IPS-20b (cell line): ENCODE data around the gene IL4I1.

ENCODE experiments used
- H3K27ac ChIP-seq: one replicate; pipeline ENCODE4 v1.5.1; 2013; ENCODE audit warnings: low read length
- H3K27me3 ChIP-seq: 2 replicates; pipeline ENCODE4 v1.6.1; 2013; ENCODE audit warnings: mild to moderate bottlenecking, low read length, inconsistent platforms; ENCODE audit not compliant: insufficient read depth
- H3K36me3 ChIP-seq: 2 replicates; pipeline ENCODE4 v1.6.1; 2013; ENCODE audit warnings: low read depth, mild to moderate bottlenecking, inconsistent platforms, low read length, moderate library complexity; ENCODE audit not compliant: insufficient read depth
- H3K4me1 ChIP-seq: 2 replicates; pipeline ENCODE4 v1.6.1; 2013; ENCODE audit warnings: mild to moderate bottlenecking, control low read depth, inconsistent platforms, low read length, moderate library complexity; ENCODE audit not compliant: insufficient read depth
- H3K4me3 ChIP-seq: 2 replicates; pipeline ENCODE4 v1.5.1; 2013; ENCODE audit warnings: mild to moderate bottlenecking, low read length, inconsistent platforms
- H3K9ac ChIP-seq: 2 replicates; pipeline ENCODE4 v1.6.1; 2013; ENCODE audit warnings: low read depth, mild to moderate bottlenecking, inconsistent platforms, low read length, moderate library complexity
- H3K9me3 ChIP-seq: 2 replicates; pipeline ENCODE4 v1.6.1; 2013; ENCODE audit warnings: mild to moderate bottlenecking, low read depth, low read length, inconsistent platforms; ENCODE audit not compliant: insufficient read depth

IL4I1 gene

GRCh38 chr19:49890349-49891311 is 6.1 kb downstream of the IL4I1 start:
- H3K4me1 ChIP-seq: no peaks in the 10 kb centered on the region
- H3K36me3 ChIP-seq: 0 out of 2 replicates have a peak, but pooled peaks cover 6% of the 10 kb centered on the region
- peaks cover 30% of the 10 kb centered on the region for H3K27me3 ChIP-seq
- H3K4me3 ChIP-seq: peak overlapping the region; percentile 56; the same call in 1 of the 2 replicates
- no peaks in the 10 kb centered on the region; the same call in 1 of the 2 replicates for H3K9me3 ChIP-seq
- 0 out of 2 replicates have a peak overlapping the region, but pooled peaks have one; percentile 11 for H3K9ac ChIP-seq
- H3K27ac ChIP-seq: no peak overlapping the region

GRCh38 chr19:49889687-49890348 is 6.9 kb downstream of the IL4I1 start:
- H3K36me3 ChIP-seq: peaks cover 13% of the 10 kb centered on the region
- H3K9me3 ChIP-seq: no peaks in the 10 kb centered on the region; the same call in 1 of the 2 replicates
- H3K4me1 ChIP-seq: no peaks in the 10 kb centered on the region
- H3K9ac ChIP-seq: no peak overlapping the region
- H3K27me3 ChIP-seq: peaks cover 30% of the 10 kb centered on the region
- H3K27ac ChIP-seq: no peak overlapping the region
- peak overlapping the region; percentile 56; the same call in 1 of the 2 replicates for H3K4me3 ChIP-seq

GRCh38 chr19:49889038-49889686 is 7.5 kb downstream of the IL4I1 start:
- Histone ChIP-seq H3K27me3 (peaks cover 30% of the 10 kb centered on the region), H3K4me1 (no peaks in the 10 kb centered on the region), H3K9me3 (no peaks in the 10 kb centered on the region; the same call in 1 of the 2 replicates), H3K27ac (no peak overlapping the region), H3K36me3 (peaks cover 19% of the 10 kb centered on the region), H3K4me3 (no peak overlapping the region), H3K9ac (no peak overlapping the region)

GRCh38 chr19:49888510-49888824 is 8.2 kb downstream of the IL4I1 start:
- Histone ChIP-seq H3K4me3 (no peak overlapping the region), H3K27ac (no peak overlapping the region), H3K9ac (no peak overlapping the region), H3K9me3 (no peaks in the 10 kb centered on the region; the same call in 1 of the 2 replicates), H3K27me3 (peaks cover 30% of the 10 kb centered on the region), H3K4me1 (no peaks in the 10 kb centered on the region), H3K36me3 (peaks cover 26% of the 10 kb centered on the region)

GRCh38 chr19:49887665-49888509 is 8.8 kb downstream of the IL4I1 start:
- Histone ChIP-seq H3K9ac (no peak overlapping the region), H3K9me3 (no peaks in the 10 kb centered on the region; the same call in 1 of the 2 replicates), H3K4me3 (no peak overlapping the region), H3K27me3 (peaks cover 28% of the 10 kb centered on the region), H3K27ac (no peak overlapping the region), H3K36me3 (peaks cover 32% of the 10 kb centered on the region), H3K4me1 (no peaks in the 10 kb centered on the region)

- H3K9me3 ChIP-seq: no peaks in the 10 kb centered on the region; the same call in 1 of the 2 replicates
- peaks cover 23% of the 10 kb centered on the region for H3K27me3 ChIP-seq
- peaks cover 39% of the 10 kb centered on the region for H3K36me3 ChIP-seq
- H3K4me3 ChIP-seq: no peak overlapping the region
- no peak overlapping the region for H3K27ac ChIP-seq
- no peaks in the 10 kb centered on the region for H3K4me1 ChIP-seq
- H3K9ac ChIP-seq: no peak overlapping the region
These were observed 9.5 kb downstream of the IL4I1 start for GRCh38 chr19:49887037-49887664.

GRCh38 chr19:49884760-49885159 is 11.9 kb downstream of the IL4I1 start:
- Histone ChIP-seq H3K27ac (no peak overlapping the region), H3K27me3 (peaks cover 12% of the 10 kb centered on the region), H3K36me3 (peaks cover 62% of the 10 kb centered on the region), H3K4me3 (no peak overlapping the region), H3K4me1 (no peaks in the 10 kb centered on the region), H3K9ac (no peak overlapping the region), H3K9me3 (no peaks in the 10 kb centered on the region; the same call in 1 of the 2 replicates)

- H3K36me3 ChIP-seq: peaks cover 67% of the 10 kb centered on the region
- no peaks in the 10 kb centered on the region for H3K9me3 ChIP-seq
- no peak overlapping the region for H3K9ac ChIP-seq
These were observed 12.6 kb downstream of the IL4I1 start for GRCh38 chr19:49884109-49884508.

GRCh38 chr19:49883094-49883493 is 13.6 kb downstream of the IL4I1 start:
- Histone ChIP-seq H3K4me3 (no peak overlapping the region), H3K4me1 (peaks cover 6% of the 10 kb centered on the region; the same call in 1 of the 2 replicates), H3K9ac (no peak overlapping the region), H3K27me3 (no peaks in the 10 kb centered on the region), H3K36me3 (peaks cover 74% of the 10 kb centered on the region), H3K27ac (no peak overlapping the region), H3K9me3 (no peaks in the 10 kb centered on the region)

More at GRCh38 chr19:49884109-49884508, 12.6 kb downstream of the IL4I1 start:
- Histone ChIP-seq H3K4me1 (no peaks in the 10 kb centered on the region), H3K4me3 (no peak overlapping the region), H3K27me3 (peaks cover 5% of the 10 kb centered on the region), H3K27ac (no peak overlapping the region)

GRCh38 chr19:49882643-49883042 is 14.0 kb downstream of the IL4I1 start:
- Histone ChIP-seq H3K27ac (no peak overlapping the region), H3K4me3 (no peak overlapping the region), H3K27me3 (no peaks in the 10 kb centered on the region), H3K4me1 (peaks cover 6% of the 10 kb centered on the region; the same call in 1 of the 2 replicates), H3K9ac (no peak overlapping the region), H3K9me3 (no peaks in the 10 kb centered on the region), H3K36me3 (peaks cover 74% of the 10 kb centered on the region)
